ENCODE measurements around the gene INPP4A. TPM values are rescaled to one million over a fixed set of nuclear protein-coding genes. Genes with fewer than 3 reads are reported as not detected.

The INPP4A gene
- total and polyA plus RNA-seq, 8 donors, result 4.0 to 13.4 (median 7.3) TPM

GRCh38 chr2:98508709-98509066 lies 64.0 kb downstream of the INPP4A start:
- Histone ChIP-seq H3K4me3 (no peak overlapping the region), H3K27ac (peak overlapping the region in 2 of 4 donors; percentile 33 to 56), H3K27me3 (no peaks in the 10 kb centered on the region), H3K9me3 (no peaks in the 10 kb centered on the region), H3K36me3 (no peaks in the 10 kb centered on the region), H3K4me1 (peaks cover 0 to 21% (median 11%) of the 10 kb centered on the region in 3 donors)
- intact Hi-C loops (cut with DNase I), result no loop called here
- TF ChIP-seq CTCF (IDR thresholded peaks at IDR 0.05), result no peak
- peak in 1 of 6 donors; percentile 44 for DNase-seq
- FAIRE-seq, result no peak
- ATAC-seq, result peak in 3 of 4 donors; percentile 39 to 61 (median 52)
- WGBS, 2 donors, result 83% methylated on average over 9 of the region's 9 CpGs

DNA sequence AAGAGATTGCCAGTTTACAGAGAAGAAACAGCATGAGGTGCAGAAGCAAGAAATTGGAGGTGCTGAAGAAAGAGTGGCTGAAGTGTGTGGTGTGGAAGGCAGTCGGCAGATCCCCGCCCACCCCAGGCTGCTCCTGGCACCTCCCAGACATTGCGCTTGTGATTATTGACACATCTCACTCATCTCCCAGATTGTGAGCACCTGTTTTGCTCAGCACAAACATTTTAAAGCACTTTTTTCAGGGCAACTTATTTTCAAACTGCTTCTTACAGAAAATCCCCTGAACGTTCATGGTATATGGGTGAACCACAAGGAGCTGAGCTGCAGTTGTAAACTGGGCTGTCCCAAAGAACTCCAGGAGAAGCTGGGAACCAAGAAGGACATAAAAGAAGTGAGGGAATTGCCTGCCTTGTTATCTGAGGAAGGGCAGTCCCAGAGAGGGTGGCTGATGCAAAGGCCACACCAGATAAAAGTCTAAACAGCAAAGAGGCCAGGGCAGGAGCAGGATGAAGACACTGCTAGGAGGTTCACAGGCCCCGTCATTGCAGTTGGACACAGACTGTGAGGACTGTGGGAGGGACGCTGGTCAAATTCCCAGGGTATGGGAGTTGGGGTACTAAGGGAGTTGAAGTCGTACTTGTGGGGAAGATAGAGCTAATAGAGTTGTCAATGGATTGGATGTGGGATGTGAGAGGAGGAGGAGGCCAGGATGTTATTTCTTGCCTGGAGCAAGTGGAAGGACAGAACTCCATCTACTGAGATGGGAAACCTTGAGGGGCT lies 65.1 kb downstream of the INPP4A start:
- intact Hi-C loops (cut with DNase I), result no loop called here
- Histone ChIP-seq H3K9me3 (no peaks in the 10 kb centered on the region), H3K27me3 (no peaks in the 10 kb centered on the region), H3K4me3 (no peak overlapping the region), H3K36me3 (no peaks in the 10 kb centered on the region), H3K27ac (no peak overlapping the region), H3K4me1 (peaks cover 0 to 11% (median 9%) of the 10 kb centered on the region in 3 donors)
- TF ChIP-seq CTCF (IDR thresholded peaks at IDR 0.05), result no peak
- ATAC-seq, result no peak
- FAIRE-seq, result no peak
- WGBS, 2 donors, result 92 to 97% methylated on average over 7 of the region's 7 CpGs
- DNase-seq, result no peak

DNA sequence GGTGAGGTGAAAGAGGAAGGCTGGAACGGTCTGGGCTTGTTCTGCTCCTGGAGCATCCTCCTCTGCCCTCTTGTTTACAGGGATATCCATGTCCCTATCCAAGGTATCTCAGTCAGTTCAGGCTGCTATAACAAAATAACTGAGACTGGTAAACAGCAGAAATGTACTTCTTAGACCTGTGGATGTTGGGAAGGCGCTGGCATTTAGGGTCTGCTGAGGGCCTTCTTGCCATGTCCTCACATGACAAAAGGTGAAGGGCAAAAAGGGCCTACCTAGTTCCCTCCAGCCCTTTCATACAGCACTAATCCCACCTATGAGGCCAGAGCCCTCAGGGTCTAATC lies 65.6 kb downstream of the INPP4A start:
- intact Hi-C loops (cut with DNase I), result no loop called here
- H3K27me3 ChIP-seq, result no peaks in the 10 kb centered on the region
- peaks cover 0 to 6% (median 5%) of the 10 kb centered on the region in 3 donors for H3K4me1 ChIP-seq
- no peak for TF ChIP-seq CTCF (IDR thresholded peaks at IDR 0.05)
- no peak for ATAC-seq
- no peak for DNase-seq
- no peaks in the 10 kb centered on the region for H3K36me3 ChIP-seq
- 93 to 100% methylated on average over 2 of the region's 2 CpGs for WGBS, 2 donors
- H3K4me3 ChIP-seq, result no peak overlapping the region
- no peak for FAIRE-seq
- H3K27ac ChIP-seq, result no peak overlapping the region
- H3K9me3 ChIP-seq, result no peaks in the 10 kb centered on the region

DNA sequence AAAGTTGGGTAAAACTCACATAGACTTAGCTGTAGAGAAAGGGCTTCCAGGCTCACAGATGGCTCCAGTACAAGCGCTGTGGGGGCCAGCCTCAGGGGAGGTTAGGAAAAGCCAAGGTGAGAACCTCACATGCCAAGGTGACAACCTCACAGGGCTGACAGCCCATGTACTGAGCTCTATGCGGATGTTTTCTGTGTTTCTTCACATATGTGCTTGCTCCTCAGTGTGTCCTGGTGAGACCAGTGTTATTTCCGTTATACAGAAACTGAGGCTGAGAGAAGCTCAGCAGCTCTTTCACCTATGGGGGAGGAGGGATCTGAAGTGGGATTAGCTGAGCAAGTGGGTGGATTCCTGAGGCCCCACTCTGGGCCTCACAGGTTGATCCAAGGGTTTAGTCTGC lies 67.3 kb downstream of the INPP4A start:
- H3K27ac ChIP-seq, result no peak overlapping the region
- DNase-seq (no peak), ATAC-seq (no peak), FAIRE-seq (no peak)
- TF ChIP-seq CTCF (IDR thresholded peaks at IDR 0.05), result no peak
- H3K4me1 ChIP-seq, result no peaks in the 10 kb centered on the region
- intact Hi-C loops (cut with DNase I), result no loop called here
- 97% methylated on average over 3 of the region's 3 CpGs for WGBS, 2 donors
- H3K27me3 ChIP-seq, result no peaks in the 10 kb centered on the region
- H3K4me3 ChIP-seq, result no peak overlapping the region
- H3K36me3 ChIP-seq, result no peaks in the 10 kb centered on the region
- H3K9me3 ChIP-seq, result no peaks in the 10 kb centered on the region

DNA sequence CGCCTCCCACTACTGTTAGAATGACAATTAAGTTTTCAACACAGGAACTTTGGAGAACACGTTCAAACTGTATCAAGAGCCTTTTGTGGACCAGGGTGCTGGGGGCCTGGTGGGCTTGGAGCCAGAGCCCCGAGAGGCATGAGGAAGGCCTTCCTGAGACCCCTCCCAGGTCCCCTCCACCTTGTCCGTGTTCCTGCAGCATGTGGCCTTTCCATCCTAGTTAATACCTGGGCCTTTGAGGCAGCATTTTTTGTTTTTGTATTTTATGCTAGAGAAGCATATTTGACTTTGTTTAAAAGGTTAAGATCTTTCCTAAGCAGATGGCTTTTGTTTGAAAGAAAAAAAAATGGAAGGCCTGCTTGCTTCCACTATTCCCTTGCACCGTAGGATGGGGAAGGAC lies 68.0 kb downstream of the INPP4A start:
- ATAC-seq, result no peak
- Histone ChIP-seq H3K4me1 (no peaks in the 10 kb centered on the region), H3K27ac (no peak overlapping the region), H3K36me3 (no peaks in the 10 kb centered on the region), H3K27me3 (no peaks in the 10 kb centered on the region), H3K9me3 (no peaks in the 10 kb centered on the region), H3K4me3 (no peak overlapping the region)
- no peak for FAIRE-seq
- no peak for TF ChIP-seq CTCF (IDR thresholded peaks at IDR 0.05)
- WGBS, 2 donors, result 92 to 94% methylated on average over 5 of the region's 5 CpGs
- no peak for DNase-seq
- intact Hi-C loops (cut with DNase I), result no loop called here

All from pancreas (tissue), 10 donors.